Measurements from ENCODE around the gene SGSH. TPM values are rescaled to one million over a fixed set of nuclear protein-coding genes. Genes with fewer than 3 reads are reported as not detected.

The SGSH gene
- polyA plus RNA-seq (2011; rRNA removed): 26.3 and 44.4 TPM in 2 replicates
- 8.7 and 22.2 TPM in 2 replicates for polyA minus RNA-seq (2011; rRNA and poly(A)+ RNA removed)

DNA sequence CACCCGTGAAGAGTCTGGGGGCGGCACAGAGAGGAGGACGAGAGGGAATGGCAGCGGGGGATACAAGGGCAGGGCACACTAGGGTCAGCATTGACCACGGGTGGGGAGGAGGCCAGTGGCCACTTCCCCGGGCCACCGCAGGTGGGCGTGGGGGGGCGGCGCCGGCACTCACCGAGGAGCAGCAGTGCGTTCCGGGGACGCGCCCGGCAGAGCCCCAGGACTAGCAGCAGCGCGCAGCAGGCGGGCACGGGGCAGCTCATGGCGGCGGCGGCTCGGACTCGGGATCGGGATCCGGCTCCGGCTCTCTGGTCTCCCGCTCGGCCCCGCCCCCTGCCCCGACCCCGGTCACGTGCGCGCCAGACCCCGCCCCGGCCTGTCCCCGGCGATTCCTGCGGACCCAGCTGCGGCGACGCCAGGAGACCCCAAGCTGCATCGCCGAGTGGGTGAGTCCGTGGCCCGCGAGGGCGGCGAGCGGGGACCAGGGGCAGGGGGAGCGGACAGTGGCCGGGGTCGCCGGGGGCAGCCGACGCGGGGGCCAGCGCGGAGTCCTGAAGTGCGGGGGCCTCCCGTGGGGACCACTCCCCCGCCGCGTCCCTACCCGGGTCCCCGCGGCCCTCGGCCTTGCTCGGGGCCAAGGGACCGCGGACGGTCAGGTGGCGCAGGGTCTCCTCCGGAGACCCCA lies at the start of gene SGSH, which contains the start of gene SLC26A11:
TSS of gene SGSH (minus strand) at position 280 of the 682 bp plus-strand sequence. CDS start at position 260, 20 bp downstream.
TSS of gene SLC26A11 (plus strand) at position 374 of the 682 bp plus-strand sequence. CDS start 1,134 bp downstream, outside the sequence.
- CTCF ChIA-PET: no interaction called here
- DNase-seq (ENCODE audit: low read depth): no peak
- no peaks in the 10 kb centered on the region for H3K27me3 ChIP-seq (ENCODE audit: control insufficient read depth, insufficient read depth, low read length)
- peak within 1 kb of the TSS; percentile 87 for H3K4me3 ChIP-seq (ENCODE audit: low read depth, low read length)
- TF ChIP-seq, protein P1, sequence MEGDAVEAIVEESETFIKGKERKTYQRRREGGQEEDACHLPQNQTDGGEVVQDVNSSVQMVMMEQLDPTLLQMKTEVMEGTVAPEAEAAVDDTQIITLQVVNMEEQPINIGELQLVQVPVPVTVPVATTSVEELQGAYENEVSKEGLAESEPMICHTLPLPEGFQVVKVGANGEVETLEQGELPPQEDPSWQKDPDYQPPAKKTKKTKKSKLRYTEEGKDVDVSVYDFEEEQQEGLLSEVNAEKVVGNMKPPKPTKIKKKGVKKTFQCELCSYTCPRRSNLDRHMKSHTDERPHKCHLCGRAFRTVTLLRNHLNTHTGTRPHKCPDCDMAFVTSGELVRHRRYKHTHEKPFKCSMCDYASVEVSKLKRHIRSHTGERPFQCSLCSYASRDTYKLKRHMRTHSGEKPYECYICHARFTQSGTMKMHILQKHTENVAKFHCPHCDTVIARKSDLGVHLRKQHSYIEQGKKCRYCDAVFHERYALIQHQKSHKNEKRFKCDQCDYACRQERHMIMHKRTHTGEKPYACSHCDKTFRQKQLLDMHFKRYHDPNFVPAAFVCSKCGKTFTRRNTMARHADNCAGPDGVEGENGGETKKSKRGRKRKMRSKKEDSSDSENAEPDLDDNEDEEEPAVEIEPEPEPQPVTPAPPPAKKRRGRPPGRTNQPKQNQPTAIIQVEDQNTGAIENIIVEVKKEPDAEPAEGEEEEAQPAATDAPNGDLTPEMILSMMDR (IDR thresholded peaks at IDR 0.05; ENCODE audit: insufficient read depth, low read depth, low read length): no peak
- POLR2A ChIA-PET: interaction anchor here (0.6 kb wide), 2 partner anchors 21 to 49 kb away, joined by 3 to 12 read pairs; no protein-coding TSS in a partner anchor
- H3K36me3 ChIP-seq (ENCODE audit: control insufficient read depth, insufficient read depth, low read length): peaks cover 13% of the 10 kb centered on the region

DNA sequence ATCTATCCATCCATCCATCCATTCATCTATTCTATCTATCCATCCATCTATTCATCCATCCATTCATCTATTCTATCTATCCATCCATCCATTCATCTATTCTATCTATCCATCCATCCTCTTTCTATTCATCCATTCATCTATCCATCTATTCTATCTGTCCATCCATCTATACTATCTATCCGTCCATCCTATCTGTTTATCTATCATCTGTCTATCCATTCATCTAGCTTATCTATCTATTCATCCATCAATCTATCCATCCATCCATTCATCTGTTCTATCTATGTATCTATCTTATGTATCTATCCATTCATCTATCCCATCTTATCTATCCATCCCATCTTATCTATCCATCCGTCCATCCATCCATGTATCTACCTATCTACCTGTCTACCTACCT lies 49.3 kb upstream of the SGSH start:
- TF ChIP-seq, protein P1 (IDR thresholded peaks at IDR 0.05; ENCODE audit: insufficient read depth, low read depth, low read length): no peak
- Histone ChIP-seq H3K4me3 (ENCODE audit: low read depth, low read length) (no peak overlapping the region), H3K27me3 (ENCODE audit: control insufficient read depth, insufficient read depth, low read length) (no peaks in the 10 kb centered on the region), H3K36me3 (ENCODE audit: control insufficient read depth, insufficient read depth, low read length) (peaks cover 18% of the 10 kb centered on the region)
- no peak for DNase-seq (ENCODE audit: low read depth)
- POLR2A ChIA-PET: no interaction called here
- CTCF ChIA-PET: no interaction called here

DNA sequence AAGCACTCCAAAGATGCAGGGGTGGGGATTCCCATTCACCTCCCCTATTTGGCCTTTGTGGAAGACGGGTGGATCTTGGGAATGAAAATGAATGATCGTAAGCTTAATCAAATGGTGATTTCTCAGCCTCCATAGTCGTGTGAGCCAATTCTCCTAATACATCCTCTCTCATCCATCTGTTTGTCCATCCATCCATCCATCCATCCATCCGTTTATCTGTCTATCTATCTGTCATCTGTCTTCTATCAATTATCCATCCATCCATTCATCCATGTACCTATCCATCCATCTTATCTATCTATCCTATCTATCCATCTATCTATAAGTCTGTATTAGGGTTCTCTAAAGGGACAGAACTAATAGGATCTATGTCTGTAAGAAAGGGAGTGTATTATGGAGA lies 48.3 kb upstream of the SGSH start:
- ChIA-PET POLR2A (no interaction called here), CTCF (no interaction called here)
- no peak overlapping the region for H3K4me3 ChIP-seq (ENCODE audit: low read depth, low read length)
- H3K27me3 ChIP-seq (ENCODE audit: control insufficient read depth, insufficient read depth, low read length): no peaks in the 10 kb centered on the region
- TF ChIP-seq, protein P1 (IDR thresholded peaks at IDR 0.05; ENCODE audit: insufficient read depth, low read depth, low read length): no peak
- no peak for DNase-seq (ENCODE audit: low read depth)
- H3K36me3 ChIP-seq (ENCODE audit: control insufficient read depth, insufficient read depth, low read length): peaks cover 16% of the 10 kb centered on the region

DNA sequence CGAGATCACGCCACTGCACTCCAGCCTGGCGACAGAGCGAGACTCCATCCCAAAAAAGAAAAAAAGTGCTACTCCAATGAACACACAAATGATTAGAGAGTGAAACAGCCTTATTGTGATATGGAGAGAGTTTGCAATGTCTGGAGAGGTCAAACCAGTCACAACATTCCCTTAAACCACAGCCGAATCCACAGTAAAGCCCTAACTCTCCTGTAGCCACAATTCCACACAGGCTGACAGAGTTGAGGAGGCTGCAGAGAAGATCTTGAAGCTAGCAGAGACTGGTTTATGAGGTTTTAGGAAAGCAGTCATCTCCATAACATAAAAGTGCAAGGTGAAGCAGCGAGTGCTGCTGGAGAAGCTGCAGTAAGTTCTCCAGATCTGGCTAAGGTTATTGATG lies 47.3 kb upstream of the SGSH start:
- CTCF ChIA-PET: no interaction called here
- H3K4me3 ChIP-seq (ENCODE audit: low read depth, low read length): no peak overlapping the region
- peaks cover 13% of the 10 kb centered on the region for H3K36me3 ChIP-seq (ENCODE audit: control insufficient read depth, insufficient read depth, low read length)
- H3K27me3 ChIP-seq (ENCODE audit: control insufficient read depth, insufficient read depth, low read length): no peaks in the 10 kb centered on the region
- TF ChIP-seq, protein P1 (IDR thresholded peaks at IDR 0.05; ENCODE audit: insufficient read depth, low read depth, low read length): no peak
- DNase-seq (ENCODE audit: low read depth): no peak
- POLR2A ChIA-PET: interaction anchor here (0.6 kb wide), 1 partner anchor 237 kb away, joined by 5 read pairs; no protein-coding TSS in a partner anchor

DNA sequence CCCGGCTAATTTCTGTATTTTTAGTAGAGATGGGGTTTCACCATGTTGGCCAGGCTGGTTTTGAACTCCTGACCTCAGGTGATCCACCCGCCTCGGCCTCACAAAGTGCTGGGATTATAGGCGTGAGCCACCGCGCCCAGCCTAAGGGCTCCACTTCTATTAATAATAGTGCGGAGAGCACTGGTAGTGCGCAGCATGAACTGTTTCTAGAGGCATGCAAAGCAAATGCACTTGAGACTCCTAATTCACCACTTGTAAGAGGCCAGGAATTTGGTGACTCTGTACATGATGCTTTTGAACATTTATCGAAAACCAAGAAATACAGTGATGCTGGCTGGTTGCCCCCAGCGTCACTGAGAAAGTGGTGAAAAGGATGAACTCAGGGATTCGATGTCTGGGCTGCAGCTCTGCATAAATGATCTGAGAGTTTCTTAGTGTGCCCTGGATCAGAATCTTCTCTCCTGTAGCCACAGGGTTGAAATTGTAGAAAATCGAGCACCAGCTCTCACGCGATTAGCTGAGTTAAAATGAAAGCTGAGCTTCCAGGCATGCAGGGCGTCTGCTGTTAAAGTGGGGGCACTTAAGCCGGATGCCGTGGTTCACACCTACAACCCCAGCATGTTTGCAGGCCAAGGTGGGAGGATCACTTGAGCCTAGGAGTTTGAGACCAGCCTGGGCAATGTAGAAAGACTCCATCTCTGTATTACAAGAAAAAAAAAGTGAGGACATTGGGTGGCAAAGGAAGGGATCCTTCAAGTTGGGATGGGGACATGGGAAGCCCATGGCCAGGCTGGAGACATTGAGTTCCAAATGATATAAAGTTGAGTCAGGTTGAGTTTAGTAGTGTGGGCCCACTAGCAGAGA lies 45.3 kb upstream of the SGSH start:
- Histone ChIP-seq H3K27me3 (ENCODE audit: control insufficient read depth, insufficient read depth, low read length) (no peaks in the 10 kb centered on the region), H3K4me3 (ENCODE audit: low read depth, low read length) (no peak overlapping the region), H3K36me3 (ENCODE audit: control insufficient read depth, insufficient read depth, low read length) (peaks cover 13% of the 10 kb centered on the region)
- CTCF ChIA-PET: no interaction called here
- TF ChIP-seq, protein P1 (IDR thresholded peaks at IDR 0.05; ENCODE audit: insufficient read depth, low read depth, low read length): no peak
- no peak for DNase-seq (ENCODE audit: low read depth)
- POLR2A ChIA-PET: interaction anchor here (0.6 kb wide), 1 partner anchor 91 kb away, joined by 6 read pairs; no protein-coding TSS in a partner anchor

Measured in BJ (cell line).